ENCODE measurements around the gene MYO1E.

GRCh38 chr15:59268852-59269407, 103.7 kb downstream of the MYO1E start:
- TF ChIP-seq CTCF (conservative IDR thresholded peaks at IDR 0.05; ENCODE audit: low read depth, low read length), result no peak
- no peak for TF ChIP-seq EZH2 (IDR thresholded peaks at IDR 0.05; ENCODE audit: low read length, unreplicated experiment)
- no peak for TF ChIP-seq EZH2phosphoT487 (IDR thresholded peaks at IDR 0.05; ENCODE audit: borderline replicate concordance, low read length)
